Measurements from ENCODE around the gene PRR5L. TPM values are rescaled to one million over a fixed set of nuclear protein-coding genes. Genes with fewer than 3 reads are reported as not detected.
A peak's percentile ranks its signal among the peaks of the same experiment; 100 is the strongest.

Gene PRR5L
- total and polyA plus RNA-seq, 9 of the 15 experiments (the other 6 are each of a cell fraction or from before 2014, with no cell fraction given), result 0.11 to 0.60 (median 0.36) TPM; not detected in 2

- H3K27me3 ChIP-seq (ENCODE audit: control insufficient read depth in 2 of 2, insufficient read depth in 2 of 2, low read length in 2 of 2), result no peaks in the 10 kb centered on the region
- FAIRE-seq, result peak; percentile 86
- H3K36me3 ChIP-seq (ENCODE audit: control insufficient read depth, insufficient read depth, low read length), result peaks cover 82% of the 10 kb centered on the region
- H3K4me3 ChIP-seq, result no peak overlapping the region
- BruUV-seq (replicated peaks), result no TSS peak
- H4K20me1 ChIP-seq (replicated peaks; ENCODE audit: control insufficient read depth, insufficient read depth, low read length), result no peaks in the 10 kb centered on the region
- ATAC-seq, result peak; percentile 83
- ChIA-PET CTCF (ENCODE audit: low intra/inter-chr PET ratio) (interaction anchor here (0.6 to 1.2 kb wide), 2 partner anchors 12 to 200 kb away, joined by 3 to 6 read pairs; no protein-coding TSS in a partner anchor), POLR2A (interaction anchor here (0.8 to 1.4 kb wide), 5 partner anchors 8 to 195 kb away, joined by 3 to 14 read pairs (median 3); no protein-coding TSS in a partner anchor)
- DNase-seq (ENCODE audit: extremely low read depth in 1 of 4, low spot score in 3 of 4), result peak; percentile 45 to 71 (median 52)
- no peaks in the 10 kb centered on the region for H3K4me1 ChIP-seq (replicated peaks in 1 of 2; ENCODE audit: control insufficient read depth in 2 of 2, insufficient read depth in 2 of 2, low read length in 2 of 2)
- H3K9ac ChIP-seq (ENCODE audit: insufficient read depth in 1 of 2, low read depth in 2 of 2, low read length in 2 of 2), result no peak overlapping the region
- H3K4me2 ChIP-seq (ENCODE audit: insufficient read depth, low read length), result no peak overlapping the region
- in situ Hi-C loops (cut with MboI), result loop anchor here (5.0 kb wide), 1 partner anchor 186 kb away; no protein-coding TSS in a partner anchor
- no peaks in the 10 kb centered on the region for H3K79me2 ChIP-seq (ENCODE audit: control insufficient read depth, insufficient read depth, low read length)
- H3K9me3 ChIP-seq (replicated peaks; ENCODE audit: control insufficient read depth, insufficient read depth, low read depth, low read length), result no peaks in the 10 kb centered on the region
- H3K9me1 ChIP-seq (ENCODE audit: control insufficient read depth, insufficient read depth, low read length), result no peaks in the 10 kb centered on the region
- intact Hi-C loops (cut with micrococcal nuclease), result loop anchor here (1.0 to 5.0 kb wide), 4 partner anchors 48 to 201 kb away; no protein-coding TSS in a partner anchor
- H3K27ac ChIP-seq (ENCODE audit: extremely low read depth, low read depth, low read length), result no peak overlapping the region
- no peak overlapping the region for H2AFZ ChIP-seq (ENCODE audit: low read depth, low read length)
- TF ChIP-seq, protein P1, sequence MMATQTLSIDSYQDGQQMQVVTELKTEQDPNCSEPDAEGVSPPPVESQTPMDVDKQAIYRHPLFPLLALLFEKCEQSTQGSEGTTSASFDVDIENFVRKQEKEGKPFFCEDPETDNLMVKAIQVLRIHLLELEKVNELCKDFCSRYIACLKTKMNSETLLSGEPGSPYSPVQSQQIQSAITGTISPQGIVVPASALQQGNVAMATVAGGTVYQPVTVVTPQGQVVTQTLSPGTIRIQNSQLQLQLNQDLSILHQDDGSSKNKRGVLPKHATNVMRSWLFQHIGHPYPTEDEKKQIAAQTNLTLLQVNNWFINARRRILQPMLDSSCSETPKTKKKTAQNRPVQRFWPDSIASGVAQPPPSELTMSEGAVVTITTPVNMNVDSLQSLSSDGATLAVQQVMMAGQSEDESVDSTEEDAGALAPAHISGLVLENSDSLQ (IDR thresholded peaks at IDR 0.05), result no peak
- peak; percentile 85 for TF ChIP-seq ZKSCAN1 (IDR thresholded peaks at IDR 0.05; ENCODE audit: low read depth, low read length)
- TF ChIP-seq ZNF57 (CRISPR knock-in tag; IDR thresholded peaks at IDR 0.05), result no peak
- TF ChIP-seq FIP1L1 (IDR thresholded peaks at IDR 0.05; ENCODE audit: low read depth, low read length, poor library complexity, severe bottlenecking), result no peak
- TF ChIP-seq KLF16 (IDR thresholded peaks at IDR 0.05), result no peak
- TF ChIP-seq MAZ (CRISPR knock-in tag; conservative IDR thresholded peaks at IDR 0.05 in 1 of 2, IDR thresholded peaks at IDR 0.05 in 1 of 2), result peak in 1 of 2 experiments; percentile 32; a peak in 1 of 4 replicates
- TF ChIP-seq ZBTB26 (CRISPR knock-in tag; IDR thresholded peaks at IDR 0.05), result no peak
- TF ChIP-seq PTBP1 (IDR thresholded peaks at IDR 0.05; ENCODE audit: low read depth, low read length), result no peak
- TF ChIP-seq SMC3 (conservative IDR thresholded peaks at IDR 0.05; ENCODE audit: insufficient read depth, low read depth, low read length), result peak; percentile 24; the same call in 1 of the 2 replicates
- TF ChIP-seq REST (IDR thresholded peaks at IDR 0.05; ENCODE audit: borderline replicate concordance), result peak; percentile 55
- no peak for TF ChIP-seq REST (CRISPR knock-in tag; IDR thresholded peaks at IDR 0.05; ENCODE audit: low read depth)
Observed at GRCh38 chr11:36492724-36493304, 196.7 kb downstream of the PRR5L start.

Measured in K562 (cell line).